Fibroblast of lung (primary cell): Measurements from ENCODE around the gene PRRT1. TPM values are rescaled to one million over a fixed set of nuclear protein-coding genes. Genes with fewer than 3 reads are reported as not detected.
A peak's percentile ranks its signal among the peaks of the same experiment; 100 is the strongest.
"Not testable (repeated sequence)": the region's sequence is repeated elsewhere in the genome, so short reads cannot be mapped to it uniquely, and the experiment has no call there.

Experiments
- DNase-seq, 2 donors: peaks; one replicate each; pipeline versions ENCODE4 v3.0.0 to v3.0.0-alpha.2; 2010; ENCODE audit warnings: low read depth in 2 of 2
- H2AFZ ChIP-seq: 2 replicates; pipeline ENCODE4 v1.5.1; 2012; ENCODE audit warnings: low read length, control low read depth, inconsistent platforms
- H3K27ac ChIP-seq: 2 replicates; pipeline ENCODE4 v1.5.1; 2011; ENCODE audit warnings: low read length, control low read depth; ENCODE audit not compliant: insufficient read depth
- H3K27me3 ChIP-seq: 2 replicates; pipeline ENCODE4 v1.5.1; 2011; ENCODE audit warnings: mild to moderate bottlenecking, low read length; ENCODE audit not compliant: control insufficient read depth, insufficient read depth
- H3K36me3 ChIP-seq: 2 replicates; pipeline ENCODE4 v1.5.1; 2011; ENCODE audit warnings: low read length; ENCODE audit not compliant: control insufficient read depth, insufficient read depth
- H3K4me1 ChIP-seq: 2 replicates; pipeline ENCODE4 v1.5.1; 2011; ENCODE audit warnings: low read length; ENCODE audit not compliant: control insufficient read depth, insufficient read depth; ENCODE audit errors: extremely low read depth
- H3K4me2 ChIP-seq: 2 replicates; pipeline ENCODE4 v1.5.1; 2011; ENCODE audit warnings: low read length, control low read depth; ENCODE audit not compliant: insufficient read depth; ENCODE audit errors: extremely low read depth
- H3K4me3 ChIP-seq, 4 experiments: fragments of 200-600 bp in 1 of 4; sonication (generic) in 1 of 4; replicated peaks in 1 of 4; 2 replicates each; pipeline ENCODE4 v1.5.1; 2011 to 2016; ENCODE audit warnings: low read length in 4 of 4, low read depth in 3 of 4, mild to moderate bottlenecking in 3 of 4, control low read depth in 2 of 4, inconsistent platforms in 1 of 4, mixed read lengths in 1 of 4; ENCODE audit not compliant: insufficient read depth in 1 of 4; ENCODE audit errors: control extremely low read depth in 1 of 4
- H3K79me2 ChIP-seq: 2 replicates; pipeline ENCODE4 v1.5.1; 2012; ENCODE audit warnings: mild to moderate bottlenecking, low read length, inconsistent platforms; ENCODE audit not compliant: control insufficient read depth, insufficient read depth
- H3K9ac ChIP-seq: 2 replicates; pipeline ENCODE4 v1.5.1; 2011; ENCODE audit warnings: mild to moderate bottlenecking, low read length, control low read depth; ENCODE audit not compliant: insufficient read depth
- H3K9me3 ChIP-seq: 2 replicates; pipeline ENCODE4 v1.5.1; 2012; ENCODE audit warnings: low read depth, low read length; ENCODE audit not compliant: control insufficient read depth, insufficient read depth
- H4K20me1 ChIP-seq: 2 replicates; pipeline ENCODE4 v1.5.1; 2011; ENCODE audit warnings: low read length; ENCODE audit not compliant: control insufficient read depth, insufficient read depth; ENCODE audit errors: extremely low read depth
- EZH2 ChIP-seq: IDR thresholded peaks from 2 replicates; pipeline ENCODE4 v1.5.1; 2012; ENCODE audit warnings: low read length, control low read depth, mild to moderate bottlenecking; ENCODE audit errors: missing control alignments
- polyA plus RNA-seq, 2 donors: library from polyadenylated mRNA; depleted of rRNA in 1 of 2; stranded (reverse) in 1 of 2; unstranded in 1 of 2; fragments of >200 nt; gene quantifications; 2 replicates each; pipeline ENCODE4 v1.2.1, GENCODE V29; 2011 to 2012; ENCODE audit warnings: missing spikeins in 1 of 2
- total RNA-seq: library from RNA; depleted of rRNA; stranded (reverse); fragments of >200 nt; gene quantifications from 2 replicates; pipeline ENCODE4 v1.2.1, GENCODE V29; 2014
- TF ChIP-seq, protein P1 (sequence below), 2 donors: IDR thresholded peaks in 1 of 2; conservative IDR thresholded peaks in 1 of 2; 1 replicate in 1 of 2; 2 replicates in 1 of 2; pipeline ENCODE4 v1.5.1; 2011 to 2012; ENCODE audit warnings: low read length in 2 of 2, control low read depth in 1 of 2, inconsistent platforms in 1 of 2, low read depth in 1 of 2, mild to moderate bottlenecking in 1 of 2

Gene PRRT1
- total and polyA plus RNA-seq, 2 donors (not counting 1 experiment from before 2014, with no cell fraction given): 0.33 to 0.73 TPM

DNA sequence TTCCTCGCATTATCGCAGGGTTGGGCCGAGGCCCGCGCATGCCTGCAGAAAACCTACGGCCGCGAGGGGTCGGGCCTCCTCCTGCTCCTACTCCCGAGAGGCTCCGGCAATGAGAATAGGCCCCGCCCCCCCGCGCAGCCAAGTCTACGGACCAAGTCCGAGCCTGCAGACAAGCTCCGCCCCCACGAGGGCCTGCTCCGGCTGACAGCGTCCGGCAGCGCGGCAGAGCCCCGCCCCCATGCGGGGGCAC is 43.8 kb upstream of the PRRT1 start:
- Histone ChIP-seq H3K9ac (no peak overlapping the region), H2AFZ (no peak overlapping the region), H3K36me3 (no peaks in the 10 kb centered on the region), H3K4me3 (peak overlapping the region in 1 of 4 experiments; percentile 90), H4K20me1 (no peaks in the 10 kb centered on the region), H3K9me3 (no peaks in the 10 kb centered on the region), H3K79me2 (no peaks in the 10 kb centered on the region), H3K4me1 (peaks cover 11% of the 10 kb centered on the region), H3K27me3 (peaks cover under 1% of the 10 kb centered on the region), H3K4me2 (no peak overlapping the region), H3K27ac (peak overlapping the region; percentile 99)
- no peak for TF ChIP-seq EZH2
- TF ChIP-seq, protein P1, sequence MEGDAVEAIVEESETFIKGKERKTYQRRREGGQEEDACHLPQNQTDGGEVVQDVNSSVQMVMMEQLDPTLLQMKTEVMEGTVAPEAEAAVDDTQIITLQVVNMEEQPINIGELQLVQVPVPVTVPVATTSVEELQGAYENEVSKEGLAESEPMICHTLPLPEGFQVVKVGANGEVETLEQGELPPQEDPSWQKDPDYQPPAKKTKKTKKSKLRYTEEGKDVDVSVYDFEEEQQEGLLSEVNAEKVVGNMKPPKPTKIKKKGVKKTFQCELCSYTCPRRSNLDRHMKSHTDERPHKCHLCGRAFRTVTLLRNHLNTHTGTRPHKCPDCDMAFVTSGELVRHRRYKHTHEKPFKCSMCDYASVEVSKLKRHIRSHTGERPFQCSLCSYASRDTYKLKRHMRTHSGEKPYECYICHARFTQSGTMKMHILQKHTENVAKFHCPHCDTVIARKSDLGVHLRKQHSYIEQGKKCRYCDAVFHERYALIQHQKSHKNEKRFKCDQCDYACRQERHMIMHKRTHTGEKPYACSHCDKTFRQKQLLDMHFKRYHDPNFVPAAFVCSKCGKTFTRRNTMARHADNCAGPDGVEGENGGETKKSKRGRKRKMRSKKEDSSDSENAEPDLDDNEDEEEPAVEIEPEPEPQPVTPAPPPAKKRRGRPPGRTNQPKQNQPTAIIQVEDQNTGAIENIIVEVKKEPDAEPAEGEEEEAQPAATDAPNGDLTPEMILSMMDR (conservative IDR thresholded peaks at IDR 0.05 in 1 of 2, IDR thresholded peaks at IDR 0.05 in 1 of 2; ENCODE audit: low read depth in 1 of 2, low read length in 2 of 2): peak in 1 of 2 donors; percentile 42
- peak; percentile 100 for DNase-seq

DNA sequence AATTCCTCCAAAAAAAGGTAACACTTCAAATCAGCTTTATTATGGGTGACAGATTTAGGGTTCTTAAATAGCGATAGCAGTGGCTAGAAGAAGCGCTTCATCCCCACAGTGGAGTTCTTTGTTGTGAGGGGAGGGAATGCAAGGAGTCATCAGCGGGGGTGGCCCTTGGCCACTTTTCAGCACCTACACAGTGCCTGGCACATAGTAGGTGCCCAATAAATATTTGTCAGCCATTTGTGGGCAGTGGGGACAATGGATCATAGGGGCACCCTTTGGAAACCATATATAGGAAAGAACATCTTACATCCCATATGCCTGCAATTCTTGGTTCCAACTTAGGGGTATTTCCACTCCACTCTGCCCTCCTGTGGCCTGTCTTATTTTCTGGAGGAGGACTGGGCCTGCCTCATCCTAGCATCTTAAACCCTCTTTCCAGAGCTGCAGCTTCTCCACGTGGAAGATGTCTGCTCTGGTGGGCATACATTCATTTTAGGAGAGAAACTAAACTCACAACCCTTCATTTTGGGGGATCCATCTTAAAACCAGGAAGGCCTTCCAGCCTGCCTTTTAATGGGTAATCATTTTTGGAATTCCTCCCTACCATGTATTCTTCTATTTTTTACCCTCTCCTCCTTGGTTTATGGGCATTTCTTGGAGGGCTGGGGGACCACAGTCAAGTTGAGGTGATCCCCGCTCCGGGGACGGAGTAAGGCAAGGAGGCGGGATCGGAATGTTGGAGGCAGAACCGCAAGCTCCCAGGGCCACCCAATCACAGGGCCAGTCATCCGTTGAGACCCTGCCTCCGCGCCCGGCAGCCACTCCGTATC is 43.3 kb upstream of the PRRT1 start:
- Histone ChIP-seq H2AFZ (peak overlapping the region; percentile 44), H3K4me1 (peaks cover 14% of the 10 kb centered on the region), H3K79me2 (no peaks in the 10 kb centered on the region), H3K9me3 (no peaks in the 10 kb centered on the region), H4K20me1 (no peaks in the 10 kb centered on the region), H3K4me2 (peak overlapping the region; percentile 75), H3K27ac (peak overlapping the region; percentile 89), H3K9ac (peak overlapping the region; percentile 60), H3K27me3 (no peaks in the 10 kb centered on the region), H3K4me3 (peak overlapping the region; percentile 48 to 77 (median 56)), H3K36me3 (no peaks in the 10 kb centered on the region)
- no peak for TF ChIP-seq EZH2
- TF ChIP-seq, protein P1 (conservative IDR thresholded peaks at IDR 0.05 in 1 of 2, IDR thresholded peaks at IDR 0.05 in 1 of 2; ENCODE audit: low read depth in 1 of 2, low read length in 2 of 2): peak; percentile 61 to 67
- peak; percentile 45 to 73 for DNase-seq

DNA sequence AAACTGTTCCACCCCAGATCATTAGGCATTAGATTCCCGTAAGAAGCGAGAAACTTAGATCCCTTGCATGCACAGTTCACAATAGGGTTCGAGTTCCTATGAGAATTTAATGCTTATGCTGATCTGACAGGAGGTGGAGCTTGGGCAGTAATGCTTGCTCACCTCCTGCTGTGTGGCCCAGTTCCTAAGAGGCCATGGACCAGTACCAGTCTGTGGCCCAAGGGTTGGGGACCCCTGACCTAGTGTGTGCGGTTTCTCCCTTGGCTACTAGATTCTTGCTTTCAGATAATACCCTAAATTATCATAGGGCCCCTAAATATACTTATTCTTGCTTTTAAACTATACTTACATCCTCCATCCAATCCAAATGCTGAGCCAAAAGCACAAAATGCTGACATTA is 42.6 kb upstream of the PRRT1 start:
- H3K4me1 ChIP-seq: peaks cover 14% of the 10 kb centered on the region
- H2AFZ ChIP-seq: no peak overlapping the region
- H3K9ac ChIP-seq: no peak overlapping the region
- H3K4me2 ChIP-seq: no peak overlapping the region
- H4K20me1 ChIP-seq: no peaks in the 10 kb centered on the region
- TF ChIP-seq, protein P1 (conservative IDR thresholded peaks at IDR 0.05 in 1 of 2, IDR thresholded peaks at IDR 0.05 in 1 of 2; ENCODE audit: low read depth in 1 of 2, low read length in 2 of 2): no peak
- no peak for TF ChIP-seq EZH2
- H3K9me3 ChIP-seq: no peaks in the 10 kb centered on the region
- H3K79me2 ChIP-seq: peaks cover 2% of the 10 kb centered on the region
- no peak overlapping the region for H3K27ac ChIP-seq
- DNase-seq: no peak
- H3K27me3 ChIP-seq: no peaks in the 10 kb centered on the region
- no peaks in the 10 kb centered on the region for H3K36me3 ChIP-seq
- no peak overlapping the region for H3K4me3 ChIP-seq

DNA sequence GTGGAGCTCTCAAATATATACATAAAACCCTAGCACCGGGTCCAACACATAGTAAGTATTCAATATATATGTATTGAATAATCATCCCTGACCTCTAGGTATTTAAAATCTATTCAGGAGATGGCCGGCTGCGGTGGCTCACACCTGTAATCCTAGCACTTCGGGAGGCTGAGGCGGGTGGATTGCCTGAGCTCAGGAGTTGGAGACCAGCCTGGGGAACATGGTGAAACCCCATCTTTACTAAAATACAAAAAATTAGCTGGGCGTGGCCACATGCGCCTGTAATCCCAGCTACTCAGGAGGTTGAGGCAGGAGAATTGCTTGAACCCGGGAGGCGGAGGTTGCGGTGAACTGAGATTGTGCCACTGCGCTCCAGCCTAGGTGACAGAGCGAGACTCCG is 41.4 kb upstream of the PRRT1 start:
- DNase-seq, H3K27ac ChIP-seq, H3K4me3 ChIP-seq, H3K9ac ChIP-seq, H3K27me3 ChIP-seq, H3K36me3 ChIP-seq, H4K20me1 ChIP-seq, H3K4me2 ChIP-seq, H3K9me3 ChIP-seq: not testable (repeated sequence)
- H2AFZ ChIP-seq: peak overlapping the region; percentile 84
- H3K79me2 ChIP-seq: peaks cover 13% of the 10 kb centered on the region
- H3K4me1 ChIP-seq: peaks cover 17% of the 10 kb centered on the region
